C4-2B (cell line): Measurements from ENCODE around the gene VDAC2.

Experiments
- ZFX ChIP-seq: fragments of 450-650 bp; IDR thresholded peaks from 2 replicates; pipeline ENCODE4 v1.6.1; 2017
- TF ChIP-seq, protein P1 (sequence below): fragments of 450-650 bp; conservative IDR thresholded peaks from 2 replicates; pipeline ENCODE4 v1.5.1; 2017; ENCODE audit warnings: mild to moderate bottlenecking

DNA sequence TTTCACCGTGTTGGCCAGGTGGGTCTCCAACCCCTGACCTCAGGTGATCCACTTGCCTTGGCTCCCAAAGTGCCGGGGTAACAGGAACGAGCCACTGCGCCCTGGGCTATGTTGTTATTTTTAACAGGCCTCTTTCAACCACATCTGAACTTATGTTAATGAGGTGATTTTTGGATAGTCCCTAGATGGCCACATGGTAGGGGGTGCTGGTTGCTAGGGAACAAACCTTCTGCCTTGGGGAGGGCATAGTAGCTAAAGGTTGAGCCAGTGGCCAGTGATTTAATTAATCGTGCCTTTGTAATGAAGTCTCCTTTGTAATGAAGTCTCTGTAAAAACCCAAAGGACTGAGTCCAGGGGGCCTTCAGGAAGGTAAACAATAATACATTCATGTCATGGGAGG, 16.1 kb downstream of the VDAC2 start:
- TF ChIP-seq, protein P1, sequence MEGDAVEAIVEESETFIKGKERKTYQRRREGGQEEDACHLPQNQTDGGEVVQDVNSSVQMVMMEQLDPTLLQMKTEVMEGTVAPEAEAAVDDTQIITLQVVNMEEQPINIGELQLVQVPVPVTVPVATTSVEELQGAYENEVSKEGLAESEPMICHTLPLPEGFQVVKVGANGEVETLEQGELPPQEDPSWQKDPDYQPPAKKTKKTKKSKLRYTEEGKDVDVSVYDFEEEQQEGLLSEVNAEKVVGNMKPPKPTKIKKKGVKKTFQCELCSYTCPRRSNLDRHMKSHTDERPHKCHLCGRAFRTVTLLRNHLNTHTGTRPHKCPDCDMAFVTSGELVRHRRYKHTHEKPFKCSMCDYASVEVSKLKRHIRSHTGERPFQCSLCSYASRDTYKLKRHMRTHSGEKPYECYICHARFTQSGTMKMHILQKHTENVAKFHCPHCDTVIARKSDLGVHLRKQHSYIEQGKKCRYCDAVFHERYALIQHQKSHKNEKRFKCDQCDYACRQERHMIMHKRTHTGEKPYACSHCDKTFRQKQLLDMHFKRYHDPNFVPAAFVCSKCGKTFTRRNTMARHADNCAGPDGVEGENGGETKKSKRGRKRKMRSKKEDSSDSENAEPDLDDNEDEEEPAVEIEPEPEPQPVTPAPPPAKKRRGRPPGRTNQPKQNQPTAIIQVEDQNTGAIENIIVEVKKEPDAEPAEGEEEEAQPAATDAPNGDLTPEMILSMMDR = no peak
- no peak for TF ChIP-seq ZFX
